RWPE2 (cell line): ENCODE measurements around the gene AQP11.

ENCODE experiments used
- ATAC-seq: fragments of 200-7000 bp; cut with Tn5 transposase; 3 replicates; pipeline ENCODE4 v1.9.1; 2021; ENCODE audit warnings: low read depth
- DNase-seq: peaks from one replicate; pipeline ENCODE4 v3.0.0-alpha.2; 2020; ENCODE audit warnings: low spot score
- H3K27ac ChIP-seq: fragments of 450-650 bp; 2 replicates; pipeline ENCODE4 v1.5.1; 2017; ENCODE audit warnings: mild to moderate bottlenecking; ENCODE audit not compliant: poor library complexity, severe bottlenecking
- H3K27me3 ChIP-seq: fragments of 250-450 bp; sonication (Bioruptor Pico); 2 replicates; pipeline ENCODE4 v1.5.1; 2021; ENCODE audit warnings: mild to moderate bottlenecking, moderate library complexity; ENCODE audit not compliant: insufficient read depth, poor library complexity, severe bottlenecking
- H3K36me3 ChIP-seq: fragments of 250-450 bp; sonication (Bioruptor Pico); 2 replicates; pipeline ENCODE4 v1.5.1; 2020; ENCODE audit warnings: low read depth, mild to moderate bottlenecking, moderate library complexity
- H3K4me1 ChIP-seq: fragments of 250-450 bp; sonication (Bioruptor Pico); 2 replicates; pipeline ENCODE4 v1.5.1; 2021; ENCODE audit warnings: mild to moderate bottlenecking, moderate library complexity; ENCODE audit not compliant: insufficient read depth, poor library complexity, severe bottlenecking
- H3K4me3 ChIP-seq: fragments of 250-450 bp; sonication (Bioruptor Pico); 2 replicates; pipeline ENCODE4 v1.5.1; 2021; ENCODE audit warnings: mild to moderate bottlenecking, moderate library complexity; ENCODE audit not compliant: severe bottlenecking
- H3K9me3 ChIP-seq: fragments of 250-450 bp; sonication (Bioruptor Pico); 2 replicates; pipeline ENCODE4 v1.5.1; 2021; ENCODE audit warnings: mild to moderate bottlenecking, moderate library complexity; ENCODE audit not compliant: severe bottlenecking
- CTCF ChIP-seq: fragments of 450-650 bp; IDR thresholded peaks from one replicate; pipeline ENCODE4 v1.5.1; 2017; ENCODE audit warnings: mild to moderate bottlenecking, moderate library complexity; ENCODE audit not compliant: poor library complexity, severe bottlenecking

Gene AQP11

GRCh38 chr11:77589521-77590193, at the start of gene AQP11:
Gene AQP11, plus strand, starts transcription at chr11:77589953. Its CDS starts 40 bp downstream, at chr11:77589993.
- H3K36me3 ChIP-seq, result no peaks in the 10 kb centered on the region
- peak; percentile 66 for DNase-seq
- H3K9me3 ChIP-seq, result no peaks in the 10 kb centered on the region
- TF ChIP-seq CTCF, result no peak
- peak within 1 kb of the TSS; percentile 57 for H3K4me3 ChIP-seq
- H3K27me3 ChIP-seq, result no peaks in the 10 kb centered on the region
- peak; percentile 87 for ATAC-seq
- H3K27ac ChIP-seq, result no peak within 1 kb of the TSS
- H3K4me1 ChIP-seq, result no peaks in the 10 kb centered on the region

GRCh38 chr11:77542296-77542695, 47.5 kb upstream of the AQP11 start:
- Histone ChIP-seq H3K9me3 (no peaks in the 10 kb centered on the region), H3K27me3 (no peaks in the 10 kb centered on the region), H3K4me1 (no peaks in the 10 kb centered on the region), H3K4me3 (no peak overlapping the region), H3K36me3 (no peaks in the 10 kb centered on the region), H3K27ac (no peak overlapping the region)
- DNase-seq (no peak), ATAC-seq (peak; percentile 51; the same call in 2 of the 3 replicates)
- TF ChIP-seq CTCF, result no peak

GRCh38 chr11:77547047-77547836, 42.5 kb upstream of the AQP11 start:
- no peak overlapping the region for H3K4me3 ChIP-seq
- no peak for TF ChIP-seq CTCF
- H3K36me3 ChIP-seq, result no peaks in the 10 kb centered on the region
- DNase-seq, result no peak
- no peak overlapping the region for H3K27ac ChIP-seq
- no peaks in the 10 kb centered on the region for H3K27me3 ChIP-seq
- H3K4me1 ChIP-seq, result no peaks in the 10 kb centered on the region
- no peaks in the 10 kb centered on the region for H3K9me3 ChIP-seq
- no peak for ATAC-seq

GRCh38 chr11:77547863-77548551, 41.7 kb upstream of the AQP11 start:
- ATAC-seq (0 out of 3 replicates have a peak, but pooled peaks have one; percentile 38), DNase-seq (no peak)
- Histone ChIP-seq H3K27ac (no peak overlapping the region), H3K4me1 (no peaks in the 10 kb centered on the region), H3K4me3 (no peak overlapping the region), H3K27me3 (no peaks in the 10 kb centered on the region), H3K36me3 (no peaks in the 10 kb centered on the region), H3K9me3 (no peaks in the 10 kb centered on the region)
- TF ChIP-seq CTCF, result peak; percentile 84
